IPS DF 4.7 (cell line): ENCODE results near the gene BICDL2.

Source experiments
- DNase-seq: peaks from one replicate; pipeline ENCODE4 v3.0.0-alpha.2; 2013; ENCODE audit warnings: low spot score; ENCODE audit errors: extremely low read depth

Gene BICDL2

GRCh38 chr16:2986623-2987188, 50.0 kb downstream of the BICDL2 start:
- DNase-seq: no peak

- DNase-seq: no peak
These were observed 50.8 kb downstream of the BICDL2 start for GRCh38 chr16:2985893-2986355.

- no peak for DNase-seq
These were observed 51.3 kb downstream of the BICDL2 start for GRCh38 chr16:2985462-2985861.

GRCh38 chr16:2983706-2984136, 53.0 kb downstream of the BICDL2 start:
- no peak for DNase-seq

- DNase-seq: no peak
These were observed 54.3 kb downstream of the BICDL2 start for GRCh38 chr16:2982402-2982801.

- no peak for DNase-seq
These were observed 54.9 kb downstream of the BICDL2 start for GRCh38 chr16:2981899-2982250.

- no peak for DNase-seq
These were observed 55.4 kb downstream of the BICDL2 start for GRCh38 chr16:2981177-2981898.

GRCh38 chr16:2980227-2981176, 56.2 kb downstream of the BICDL2 start, which contains the start of gene PKMYT1:
TSS of gene PKMYT1 (minus strand) at chr16:2980446. CDS start at chr16:2979657, 789 bp downstream.
- no peak for DNase-seq

- DNase-seq: no peak
These were observed 57.0 kb downstream of the BICDL2 start for GRCh38 chr16:2979669-2980226.
